GM11168 (cell line): ENCODE results near the gene ST3GAL2.

Experiments used
- in situ Hi-C: fragments of 300-500 bp; cut with MboI; formaldehyde crosslinking; loops from one replicate; pipeline ENCODE4 v1.12.0; 2022; ENCODE audit warnings: low sequenced_read_pairs; ENCODE audit not compliant: unreplicated experiment

Gene ST3GAL2, protein sequence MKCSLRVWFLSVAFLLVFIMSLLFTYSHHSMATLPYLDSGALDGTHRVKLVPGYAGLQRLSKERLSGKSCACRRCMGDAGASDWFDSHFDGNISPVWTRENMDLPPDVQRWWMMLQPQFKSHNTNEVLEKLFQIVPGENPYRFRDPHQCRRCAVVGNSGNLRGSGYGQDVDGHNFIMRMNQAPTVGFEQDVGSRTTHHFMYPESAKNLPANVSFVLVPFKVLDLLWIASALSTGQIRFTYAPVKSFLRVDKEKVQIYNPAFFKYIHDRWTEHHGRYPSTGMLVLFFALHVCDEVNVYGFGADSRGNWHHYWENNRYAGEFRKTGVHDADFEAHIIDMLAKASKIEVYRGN

DNA sequence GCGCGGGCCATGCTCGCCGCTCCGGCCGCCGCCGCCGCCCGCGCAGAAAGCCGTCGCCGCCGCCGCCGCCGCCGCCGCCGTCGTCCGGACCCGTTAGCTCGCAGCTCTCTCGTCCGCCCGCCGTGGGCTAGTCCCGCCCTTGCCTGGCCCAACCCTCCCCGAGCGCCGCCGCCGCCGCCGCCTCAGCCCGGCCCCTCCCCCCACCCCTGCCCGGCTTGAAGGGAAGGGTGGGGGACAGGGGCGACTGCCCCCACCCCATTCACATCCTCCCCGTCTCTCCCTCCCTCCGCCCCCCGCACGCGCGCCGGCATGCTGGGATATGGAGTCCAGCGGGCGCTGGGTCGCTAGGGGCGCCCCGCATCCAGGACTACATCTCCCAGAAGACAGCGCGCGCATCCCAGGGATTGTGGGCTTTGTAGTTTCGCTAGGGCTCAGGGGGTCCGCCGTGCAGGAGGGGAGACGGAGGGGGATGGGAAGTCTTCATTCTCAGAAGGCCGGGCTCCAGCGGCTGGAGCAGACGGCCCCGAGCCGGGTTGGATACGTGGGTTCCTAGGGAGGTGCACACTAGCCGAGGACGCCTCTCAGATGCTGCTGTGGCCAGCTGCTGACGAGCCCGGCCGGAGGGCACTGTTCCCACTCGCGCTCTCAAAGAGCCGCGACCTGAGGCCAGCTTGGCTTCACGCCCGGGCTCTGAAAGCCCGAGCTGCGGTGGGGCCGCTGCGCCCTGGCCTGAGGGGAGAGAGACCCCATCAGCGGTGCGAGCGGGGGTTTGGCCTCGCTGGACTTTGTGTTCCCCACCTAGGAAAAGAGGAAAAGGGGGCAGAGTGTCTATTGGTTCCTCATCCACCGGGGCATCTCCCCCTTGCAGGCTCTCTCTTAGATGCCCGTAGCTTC lies at the start of gene ST3GAL2:
ST3GAL2 (minus strand) TSS at position 132 of the 894 bp plus-strand sequence. CDS start 40,570 bp downstream, outside the sequence.
- in situ Hi-C loops, result no loop called here

DNA sequence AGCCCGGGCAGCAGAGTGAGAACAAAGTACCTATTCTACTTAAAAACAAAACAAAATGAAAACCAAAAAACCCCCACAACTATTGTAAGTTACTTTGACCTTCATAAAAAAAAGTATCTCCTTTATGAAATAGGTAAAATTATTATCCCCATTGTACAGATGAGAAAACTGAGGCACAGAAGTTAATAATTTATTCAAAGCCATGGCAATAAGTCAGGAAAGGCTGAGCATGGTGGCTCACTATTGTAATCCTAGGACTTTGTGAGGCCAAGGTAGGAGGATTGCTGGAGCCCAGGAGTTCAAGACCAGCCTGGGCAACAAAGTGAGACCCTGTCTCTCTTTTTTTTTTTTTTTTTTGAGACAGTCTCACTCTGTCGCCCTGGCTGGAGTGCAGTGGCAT lies 46.0 kb upstream of the ST3GAL2 start:
- in situ Hi-C loops, result no loop called here

DNA sequence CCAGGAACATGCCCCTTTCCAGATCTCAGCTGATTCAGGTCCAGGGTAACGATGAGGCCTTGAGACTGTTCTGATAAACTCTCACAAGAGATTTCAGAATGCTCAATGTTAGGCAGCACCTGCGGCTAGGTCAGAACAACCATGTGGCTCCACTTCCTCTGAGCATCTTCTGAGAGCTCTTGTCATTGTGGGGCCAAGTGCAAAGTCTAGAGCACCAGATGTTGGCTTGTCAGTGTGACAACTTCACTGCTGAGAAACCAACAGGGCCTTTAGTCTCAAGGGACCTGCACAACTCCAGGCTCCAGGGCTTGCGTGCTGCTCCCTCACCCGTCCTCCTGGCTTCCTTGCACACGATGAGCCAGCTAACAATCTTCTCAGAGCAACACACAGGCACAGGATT lies 44.5 kb upstream of the ST3GAL2 start:
- in situ Hi-C loops, result no loop called here

DNA sequence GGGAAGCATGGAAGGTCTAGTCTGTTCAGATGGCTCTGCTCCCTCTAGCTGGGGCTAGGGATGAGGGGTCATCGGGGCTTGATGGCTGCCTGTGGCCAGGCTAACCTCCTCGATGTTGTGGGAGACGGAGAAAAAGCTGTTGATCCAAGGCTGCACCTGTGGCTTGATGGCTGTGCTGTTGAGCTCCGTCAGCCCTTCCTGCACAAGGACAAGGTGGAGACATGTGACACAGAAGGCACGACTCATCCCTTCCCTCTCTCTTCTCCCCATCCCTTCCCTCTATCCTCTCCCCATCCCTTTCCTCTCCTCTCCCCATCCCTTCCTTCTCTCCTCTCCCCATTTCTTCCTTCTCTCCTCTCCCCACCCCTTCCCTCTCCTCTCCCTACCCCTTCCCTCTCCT lies 43.7 kb upstream of the ST3GAL2 start:
- in situ Hi-C loops, result no loop called here

DNA sequence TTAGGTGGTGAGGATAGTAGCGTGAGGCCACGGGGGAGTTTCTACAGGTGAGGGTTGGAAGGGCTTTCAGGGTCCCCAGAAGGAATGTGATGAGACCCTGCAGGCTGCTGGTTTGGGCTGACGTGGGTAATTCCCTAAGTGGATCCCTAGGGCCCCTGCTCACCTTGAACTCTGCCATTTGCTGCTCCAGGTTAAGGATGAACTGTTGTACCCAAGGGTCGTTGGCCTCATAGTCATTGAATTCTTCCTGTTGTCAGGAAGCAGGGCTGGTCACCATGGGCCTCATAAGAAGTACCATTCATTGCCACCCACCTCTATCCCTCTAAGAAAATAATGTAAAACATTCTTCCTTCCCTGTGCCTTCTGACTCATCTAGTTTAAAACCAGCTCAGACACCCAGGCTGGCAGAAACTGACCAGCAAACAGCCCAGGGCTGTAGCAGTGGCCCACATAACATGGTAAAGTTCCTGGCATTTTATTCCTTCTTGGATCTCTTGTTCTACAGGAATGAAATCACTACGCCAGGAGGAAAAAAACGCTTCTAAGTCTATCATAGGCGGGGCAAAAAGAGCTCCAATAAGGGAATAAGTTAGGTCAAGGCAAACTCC lies 43.1 kb upstream of the ST3GAL2 start:
- in situ Hi-C loops, result no loop called here

DNA sequence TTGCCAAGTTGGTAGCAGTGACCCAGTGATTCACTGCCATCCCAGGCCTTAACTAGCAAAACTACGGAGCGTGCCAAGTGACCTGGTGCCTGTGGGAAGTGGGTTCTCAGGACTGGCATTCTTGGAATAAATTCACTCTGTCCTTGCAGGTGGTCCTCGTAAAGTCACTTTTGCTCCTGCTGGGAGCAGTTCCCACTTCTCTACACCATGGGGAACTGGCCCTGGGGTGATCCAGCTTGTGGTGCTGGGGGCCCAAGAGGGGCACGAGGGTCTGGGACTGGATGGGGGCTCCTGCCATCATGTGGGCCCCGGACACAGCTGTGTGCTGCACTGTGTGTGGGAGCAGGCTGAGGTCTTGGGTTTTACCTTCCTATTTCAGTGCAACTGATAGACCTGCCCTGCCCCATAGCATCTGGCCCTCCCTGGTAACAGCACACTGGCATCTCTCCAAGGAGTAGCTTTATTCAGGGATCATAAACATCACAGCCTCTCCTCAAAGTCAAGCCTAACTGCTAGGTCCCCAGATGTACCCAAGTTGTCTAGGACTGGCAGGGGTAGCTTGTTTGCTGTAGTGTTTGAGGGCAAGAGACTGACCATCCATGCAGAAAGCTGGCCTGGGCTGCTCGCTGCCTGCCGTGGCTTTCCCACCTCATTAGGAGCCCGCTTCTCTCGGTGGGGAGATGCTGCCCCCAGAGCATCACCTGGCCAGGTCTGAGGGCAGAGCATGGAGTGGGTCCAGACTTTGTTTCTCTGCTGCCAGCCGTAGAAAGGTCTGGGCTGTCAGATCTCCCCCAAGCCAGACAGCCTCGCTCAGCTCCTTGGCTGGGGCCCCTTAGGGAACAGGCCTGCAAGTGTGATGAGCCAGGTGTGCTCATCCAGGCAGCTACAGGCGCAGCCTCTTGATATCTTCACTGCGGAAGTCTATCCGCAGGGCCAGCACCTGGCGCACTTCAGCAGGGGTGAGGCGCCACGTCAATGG lies 41.5 kb upstream of the ST3GAL2 start:
- in situ Hi-C loops, result no loop called here

DNA sequence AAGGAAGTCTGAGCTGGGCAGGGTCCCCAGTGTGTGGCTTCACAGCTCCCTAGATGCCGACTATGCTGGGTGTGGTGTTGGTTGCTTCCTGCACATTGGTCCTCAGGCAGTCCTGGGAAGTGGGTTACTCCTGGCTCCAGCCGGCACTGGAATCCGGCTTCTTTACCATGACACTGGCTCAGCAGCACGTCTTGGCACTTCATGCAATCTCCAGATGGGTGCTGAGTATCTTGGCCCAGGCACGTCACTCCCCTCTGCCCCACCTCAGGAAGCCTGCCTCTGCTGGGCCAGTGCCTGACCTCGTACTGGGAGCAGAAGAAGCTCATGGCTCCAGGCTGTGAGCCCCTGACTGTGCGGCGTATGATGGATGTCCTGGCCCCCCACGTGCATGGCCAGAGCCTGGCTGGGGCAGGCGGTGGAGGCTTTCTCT lies 40.0 kb upstream of the ST3GAL2 start:
- in situ Hi-C loops, result loop anchor here (10.0 kb wide), 1 partner anchor 84 kb away; no protein-coding TSS in a partner anchor

DNA sequence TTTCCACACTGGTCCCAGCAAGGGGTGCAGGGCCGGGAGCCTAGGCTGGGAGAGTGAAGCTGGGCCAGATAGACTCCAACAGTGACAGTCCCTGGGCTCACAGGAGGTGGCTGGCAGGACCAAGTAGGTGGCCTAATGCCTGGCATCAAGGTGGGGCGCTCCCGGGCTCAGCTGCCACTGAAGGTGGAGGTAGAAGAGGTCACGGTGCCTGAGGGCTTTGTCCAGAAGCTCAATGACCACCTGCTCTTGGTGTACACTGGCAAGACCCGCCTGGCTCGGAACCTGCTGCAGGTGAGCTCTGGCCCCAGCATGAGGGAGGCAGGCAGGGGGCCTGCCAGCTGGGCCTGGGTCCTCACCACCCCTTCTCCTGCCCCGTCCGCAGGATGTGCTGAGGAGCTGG lies 39.3 kb upstream of the ST3GAL2 start:
- in situ Hi-C loops, result loop anchor here (10.0 kb wide), 1 partner anchor 83 kb away; no protein-coding TSS in a partner anchor

DNA sequence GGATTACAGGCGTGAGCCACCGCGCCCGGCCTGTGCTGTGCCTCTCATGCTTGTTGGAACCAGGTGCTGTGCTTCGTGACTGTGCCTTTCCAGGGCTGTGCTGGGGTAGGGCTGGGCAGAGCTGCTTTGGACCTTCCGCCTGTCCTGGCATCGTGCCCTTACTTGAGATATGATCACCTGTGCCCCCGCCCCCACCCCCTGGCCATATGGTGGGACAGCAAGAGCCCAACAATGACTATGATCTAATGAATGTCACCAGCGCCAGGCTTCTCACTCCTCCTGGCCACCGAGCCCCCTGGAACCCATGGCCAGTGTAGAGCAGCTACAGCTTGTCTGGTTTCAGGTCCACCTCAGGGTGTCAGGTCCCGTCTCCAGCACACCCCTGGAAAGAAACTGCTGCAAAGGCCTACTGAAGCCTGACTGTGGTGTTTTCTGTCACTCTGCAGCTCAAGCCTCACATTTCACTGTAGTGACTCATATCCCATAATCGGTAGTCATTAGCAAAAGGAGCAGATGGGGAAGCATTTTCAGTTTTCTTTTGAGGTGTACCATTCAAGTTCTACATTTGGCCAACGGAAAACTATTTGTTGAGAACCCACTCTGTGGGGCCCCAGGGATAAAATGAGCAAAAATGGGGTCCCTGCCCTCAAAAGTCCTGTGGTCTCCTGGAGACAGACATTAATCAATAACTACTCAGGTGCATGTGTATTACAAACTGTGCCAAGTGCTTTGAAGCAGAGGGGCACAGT lies 37.5 kb upstream of the ST3GAL2 start:
- in situ Hi-C loops, result loop anchor here (10.0 kb wide), 1 partner anchor 82 kb away; no protein-coding TSS in a partner anchor

DNA sequence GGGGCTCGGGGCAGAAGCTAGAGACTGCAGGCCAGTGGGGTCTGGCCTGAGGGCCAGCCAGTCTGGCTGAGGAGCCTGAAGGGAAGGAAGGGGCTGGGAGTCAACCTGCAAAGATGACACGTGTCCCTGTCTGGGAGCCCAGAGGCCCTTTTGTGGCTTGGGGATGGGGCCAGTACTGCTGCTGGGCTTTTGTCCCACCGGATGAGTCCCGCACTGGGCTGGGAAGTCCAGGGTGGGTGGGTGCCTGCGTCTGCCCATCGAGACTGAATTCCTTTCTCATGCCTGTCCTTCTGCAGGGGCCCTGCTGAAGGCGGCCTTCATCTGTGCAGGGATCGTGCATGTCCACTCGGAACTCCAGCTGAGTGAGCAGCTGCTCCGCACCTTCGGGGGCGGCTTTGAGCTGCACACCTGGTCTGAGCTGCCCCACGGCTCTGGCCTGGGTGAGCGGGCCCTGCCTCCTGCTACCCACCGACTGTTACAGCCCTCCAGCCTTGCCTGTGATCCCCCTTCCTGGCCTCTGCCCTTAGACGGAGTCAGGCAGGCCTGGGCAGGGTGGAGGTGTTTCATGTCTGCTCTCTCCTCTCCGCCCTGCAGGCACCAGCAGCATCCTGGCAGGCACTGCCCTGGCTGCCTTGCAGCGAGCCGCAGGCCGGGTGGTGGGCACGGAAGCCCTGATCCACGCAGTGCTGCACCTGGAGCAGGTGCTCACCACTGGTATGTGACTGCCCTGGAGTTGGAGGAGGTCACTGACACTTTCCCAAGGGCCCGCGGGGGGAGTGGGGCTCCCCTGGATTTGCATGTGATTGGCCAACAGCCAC lies 36.4 kb upstream of the ST3GAL2 start:
- in situ Hi-C loops, result loop anchor here (10.0 kb wide), 1 partner anchor 80 kb away; no protein-coding TSS in a partner anchor

DNA sequence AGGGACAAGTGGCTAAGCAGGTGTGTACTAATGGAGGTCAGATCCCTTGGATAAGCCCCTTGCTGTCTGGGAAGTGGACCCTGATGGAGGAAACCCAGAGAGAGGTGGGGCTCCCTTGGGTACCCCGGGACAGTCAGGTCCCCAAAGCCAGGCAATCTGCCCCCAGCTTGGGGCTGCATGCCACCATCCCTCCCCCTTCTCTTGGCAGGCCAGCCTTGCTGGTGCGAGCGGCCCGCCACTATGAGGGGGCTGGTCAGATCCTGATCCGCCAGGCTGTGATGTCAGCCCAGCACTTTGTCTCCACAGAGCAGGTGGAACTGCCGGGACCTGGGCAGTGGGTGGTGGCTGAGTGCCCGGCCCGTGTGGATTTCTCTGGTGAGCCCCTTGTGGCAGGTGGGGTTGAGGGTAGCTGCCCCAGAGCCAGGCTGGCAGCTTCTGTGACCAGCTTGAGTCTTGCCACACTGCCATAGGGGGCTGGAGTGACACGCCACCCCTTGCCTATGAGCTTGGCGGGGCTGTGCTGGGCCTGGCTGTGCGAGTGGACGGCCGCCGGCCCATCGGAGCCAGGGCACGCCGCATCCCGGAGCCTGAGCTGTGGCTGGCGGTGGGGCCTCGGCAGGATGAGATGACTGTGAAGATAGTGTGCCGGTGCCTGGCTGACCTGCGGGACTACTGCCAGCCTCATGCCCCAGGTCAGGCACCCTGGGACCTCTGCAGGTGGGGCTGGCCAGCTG lies 35.6 kb upstream of the ST3GAL2 start:
- in situ Hi-C loops, result loop anchor here (10.0 kb wide), 1 partner anchor 80 kb away; no protein-coding TSS in a partner anchor

DNA sequence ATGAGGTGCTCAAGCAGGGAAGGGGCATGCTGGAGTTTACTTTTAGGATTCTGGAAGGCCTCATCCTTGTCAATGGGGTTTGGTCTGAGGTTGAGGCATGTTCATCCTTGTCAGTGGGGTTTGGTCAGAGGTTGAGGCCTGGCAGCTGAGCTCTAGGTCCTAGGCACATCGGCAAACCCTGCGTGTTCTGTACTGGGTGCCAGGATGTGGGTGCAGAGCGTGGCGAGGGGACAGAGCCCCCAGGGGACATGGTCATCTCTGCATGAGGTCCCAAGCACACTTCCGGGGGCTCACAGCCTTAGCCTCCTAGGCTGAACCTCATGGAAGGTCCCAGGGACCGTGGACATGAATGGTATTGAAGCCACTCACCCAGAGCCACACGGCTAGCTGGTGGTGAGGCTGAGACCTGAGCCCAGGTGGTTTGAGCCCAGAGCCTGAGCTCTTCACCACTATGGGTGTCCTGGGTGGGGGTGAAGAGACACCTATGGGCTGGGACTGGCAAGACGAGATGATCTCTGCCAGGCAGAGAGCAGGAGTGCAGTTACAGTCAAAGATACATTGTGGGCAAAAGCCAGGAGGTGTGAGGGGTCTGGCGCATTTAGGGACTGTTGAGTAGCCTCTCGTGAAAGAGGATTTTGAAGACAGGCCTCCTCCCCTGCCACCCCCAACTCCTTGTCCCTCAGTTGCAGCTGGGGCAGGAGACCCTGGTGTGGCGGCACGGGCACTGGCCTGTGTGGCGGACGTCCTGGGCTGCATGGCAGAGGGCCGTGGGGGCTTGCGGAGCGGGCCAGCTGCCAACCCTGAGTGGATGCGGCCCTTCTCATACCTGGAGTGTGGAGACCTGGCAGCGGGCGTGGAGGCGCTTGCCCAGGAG lies 34.8 kb upstream of the ST3GAL2 start:
- in situ Hi-C loops, result loop anchor here (10.0 kb wide), 1 partner anchor 79 kb away; no protein-coding TSS in a partner anchor

DNA sequence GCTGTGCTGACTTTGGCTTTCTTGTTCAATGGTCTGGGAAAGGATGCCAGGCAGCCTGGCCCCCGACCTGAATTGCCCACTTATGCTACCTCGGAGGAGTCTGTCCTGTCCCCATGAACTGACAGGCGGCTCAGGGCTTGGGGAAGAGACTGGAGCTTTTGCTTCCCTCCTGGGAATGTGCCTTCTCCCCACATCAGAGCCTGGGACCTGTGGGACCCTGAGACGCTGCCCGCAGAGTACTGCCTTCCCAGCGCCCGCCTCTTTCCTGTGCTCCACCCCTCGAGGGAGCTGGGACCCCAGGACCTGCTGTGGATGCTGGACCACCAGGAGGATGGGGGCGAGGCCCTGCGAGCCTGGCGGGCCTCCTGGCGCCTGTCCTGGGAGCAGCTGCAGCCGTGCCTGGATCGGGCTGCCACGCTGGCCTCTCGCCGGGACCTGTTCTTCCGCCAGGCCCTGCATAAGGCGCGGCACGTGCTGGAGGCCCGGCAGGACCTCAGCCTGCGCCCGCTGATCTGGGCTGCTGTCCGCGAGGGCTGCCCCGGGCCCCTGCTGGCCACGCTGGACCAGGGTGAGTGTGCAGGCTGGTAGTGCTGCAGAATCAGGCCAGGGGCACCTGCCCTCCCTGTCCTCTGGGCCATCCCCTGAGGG lies 34.0 kb upstream of the ST3GAL2 start:
- in situ Hi-C loops, result loop anchor here (10.0 kb wide), 1 partner anchor 78 kb away; no protein-coding TSS in a partner anchor

DNA sequence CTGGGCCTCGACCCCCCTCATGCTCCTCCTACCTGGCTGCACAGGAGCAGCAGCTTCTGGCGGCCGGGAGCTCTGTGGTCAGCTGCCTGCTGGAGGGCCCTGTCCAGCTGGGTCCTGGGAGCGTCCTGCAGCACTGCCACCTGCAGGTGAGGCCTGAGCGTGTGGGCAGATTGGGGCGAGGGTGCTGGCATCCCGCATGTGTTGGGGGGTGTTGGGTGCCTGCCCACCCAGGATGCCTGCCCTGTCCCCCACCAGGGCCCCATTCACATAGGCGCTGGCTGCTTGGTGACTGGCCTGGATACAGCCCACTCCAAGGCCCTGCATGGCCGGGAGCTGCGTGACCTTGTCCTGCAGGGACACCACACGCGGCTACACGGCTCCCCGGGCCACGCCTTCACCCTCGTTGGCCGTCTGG lies 32.0 kb upstream of the ST3GAL2 start:
- in situ Hi-C loops, result loop anchor here (10.0 kb wide), 1 partner anchor 76 kb away; no protein-coding TSS in a partner anchor

DNA sequence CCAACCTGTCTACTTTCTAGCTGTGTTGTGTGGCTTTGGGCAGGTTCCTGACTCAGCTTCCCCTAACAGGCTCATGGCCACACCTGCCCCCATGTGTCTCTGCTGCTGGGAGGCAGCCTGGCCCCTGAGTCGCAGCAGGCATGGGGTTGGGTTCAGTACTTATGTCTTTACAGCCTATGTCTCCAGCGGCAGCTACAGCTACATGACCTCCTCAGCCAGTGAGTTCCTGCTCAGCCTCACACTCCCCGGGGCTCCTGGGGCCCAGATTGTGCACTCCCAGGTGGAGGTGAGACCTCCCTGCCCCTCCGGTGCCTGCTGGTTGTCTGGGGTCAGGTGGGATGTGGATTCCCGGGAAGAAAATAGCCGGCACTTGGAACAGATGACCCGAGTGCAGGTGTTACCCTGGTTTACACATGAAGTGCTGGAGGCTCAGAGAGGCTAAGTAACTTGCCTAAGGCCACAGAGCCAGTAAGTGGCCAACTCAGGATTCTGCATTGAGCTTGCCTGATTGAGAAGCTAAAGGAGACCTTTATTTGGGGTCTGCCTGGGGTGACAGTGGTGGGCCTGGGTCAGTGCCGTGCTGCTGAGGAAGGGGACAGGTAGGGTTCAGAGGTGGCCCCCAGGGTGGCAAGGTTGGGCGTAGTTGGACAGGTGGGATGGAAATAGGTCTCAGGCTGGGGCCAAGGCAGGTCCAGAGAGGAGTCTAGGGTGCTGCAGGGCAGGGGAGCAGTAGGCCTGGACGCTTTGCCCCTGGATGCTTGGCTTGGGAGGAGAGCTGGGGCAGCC lies 31.4 kb upstream of the ST3GAL2 start:
- in situ Hi-C loops, result loop anchor here (10.0 kb wide), 1 partner anchor 76 kb away; no protein-coding TSS in a partner anchor
